KBM-7 (cell line): Measurements from ENCODE around the gene NDUFV1.
A peak's percentile ranks its signal among the peaks of the same experiment; 100 is the strongest.
"Not testable (repeated sequence)": the region's sequence is repeated elsewhere in the genome, so short reads cannot be mapped to it uniquely, and the experiment has no call there.

ENCODE experiments used
- DNase-seq: peaks from one replicate; pipeline ENCODE4 v3.0.0-alpha.2; 2015
- in situ Hi-C: fragments of 300-500 bp; cut with MboI; formaldehyde crosslinking; loops from 2 replicates; pipeline ENCODE4 v1.14.3; 2020; ENCODE audit warnings: low sequenced_read_pairs, low pct_unique_long_range_greater_than_20kb, mixed read lengths

Gene NDUFV1

GRCh38 chr11:67647471-67647870 is 40.7 kb downstream of the NDUFV1 start:
- no peak for DNase-seq
- in situ Hi-C loops, result no loop called here

- DNase-seq, result peak; percentile 31
- in situ Hi-C loops, result no loop called here
Observed at GRCh38 chr11:67648140-67648795, 41.5 kb downstream of the NDUFV1 start.

DNA sequence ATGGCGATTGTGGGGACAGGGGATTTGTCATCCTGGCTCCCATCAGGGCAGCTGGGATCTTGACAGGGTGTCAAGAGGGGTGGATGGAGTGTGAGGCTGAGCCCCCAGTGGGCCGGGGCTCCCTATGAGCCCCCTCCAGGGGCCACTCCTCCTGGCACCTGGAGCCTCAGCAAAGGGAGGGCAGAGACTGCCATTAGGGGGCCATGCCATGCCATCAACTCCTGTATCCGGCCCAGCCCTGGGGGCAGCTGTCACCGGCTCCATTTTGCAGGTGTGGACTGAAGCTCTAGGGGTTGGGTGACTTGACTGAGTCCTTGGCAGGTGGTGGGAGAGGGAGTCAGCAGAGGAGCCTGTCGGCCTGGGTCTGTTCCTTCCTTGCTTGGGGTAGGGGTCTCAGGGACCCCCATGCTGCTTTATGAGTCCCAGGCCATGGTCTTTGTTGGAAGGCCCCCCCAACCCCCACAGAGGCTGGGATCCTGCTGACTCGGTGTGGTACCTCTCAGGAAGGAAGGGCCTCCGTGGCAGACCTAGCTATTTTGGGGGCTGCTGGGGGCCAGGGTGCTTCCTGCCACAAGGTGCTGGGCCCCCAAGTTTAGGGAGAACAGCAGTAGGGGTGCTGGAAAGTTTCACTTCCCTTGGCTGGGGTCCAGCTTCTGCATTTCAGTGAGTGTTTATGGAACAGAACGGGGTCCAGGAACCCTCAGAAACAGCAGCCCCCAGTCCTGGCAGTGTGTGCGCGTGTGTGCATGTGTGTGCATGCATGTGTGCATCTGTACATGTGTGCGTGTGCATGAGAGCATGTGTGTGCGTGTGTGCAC is 42.3 kb downstream of the NDUFV1 start:
- in situ Hi-C loops, result no loop called here
- peak; percentile 49 for DNase-seq

DNA sequence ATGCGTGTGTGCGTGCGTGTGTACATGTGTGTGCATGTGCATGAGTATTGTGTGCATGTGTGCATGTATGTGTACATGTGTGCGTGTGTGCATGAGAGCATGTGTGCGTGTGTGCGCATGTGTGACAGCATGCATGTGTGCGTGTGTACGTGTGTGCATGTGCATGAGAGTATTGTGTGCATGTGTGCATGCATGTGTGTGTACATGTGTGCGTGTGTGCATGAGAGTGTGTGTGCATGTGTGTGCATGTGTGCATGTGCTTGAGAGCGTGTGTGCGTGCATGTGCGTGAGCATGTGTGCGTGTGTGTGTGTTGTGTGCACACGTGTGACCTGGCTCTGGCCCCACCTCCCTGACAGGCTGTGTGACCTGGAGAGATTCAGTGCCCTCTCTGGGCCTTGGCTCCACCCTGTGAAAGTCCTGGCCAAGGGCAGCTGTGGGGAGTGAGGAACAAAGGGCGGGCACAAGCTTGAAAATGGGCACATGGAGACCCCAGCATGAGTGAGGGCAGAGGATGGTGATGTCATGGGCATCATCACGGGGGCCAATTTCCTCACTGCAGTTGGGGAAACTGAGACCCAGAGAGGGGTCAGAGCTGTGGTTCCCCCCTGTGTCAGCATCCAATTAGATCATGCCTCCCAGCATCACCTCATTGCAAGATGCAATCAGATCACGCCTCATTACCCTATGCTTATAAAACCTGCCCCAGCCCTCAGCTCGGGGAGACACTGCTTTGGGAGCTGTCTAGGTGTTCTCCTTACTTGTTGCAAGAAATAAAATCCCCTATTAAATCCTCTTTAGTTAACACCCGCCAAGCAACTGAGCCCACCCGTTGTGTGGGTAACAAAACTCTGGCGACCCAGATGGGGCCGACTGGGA is 43.1 kb downstream of the NDUFV1 start:
- no peak for DNase-seq
- in situ Hi-C loops, result no loop called here

DNA sequence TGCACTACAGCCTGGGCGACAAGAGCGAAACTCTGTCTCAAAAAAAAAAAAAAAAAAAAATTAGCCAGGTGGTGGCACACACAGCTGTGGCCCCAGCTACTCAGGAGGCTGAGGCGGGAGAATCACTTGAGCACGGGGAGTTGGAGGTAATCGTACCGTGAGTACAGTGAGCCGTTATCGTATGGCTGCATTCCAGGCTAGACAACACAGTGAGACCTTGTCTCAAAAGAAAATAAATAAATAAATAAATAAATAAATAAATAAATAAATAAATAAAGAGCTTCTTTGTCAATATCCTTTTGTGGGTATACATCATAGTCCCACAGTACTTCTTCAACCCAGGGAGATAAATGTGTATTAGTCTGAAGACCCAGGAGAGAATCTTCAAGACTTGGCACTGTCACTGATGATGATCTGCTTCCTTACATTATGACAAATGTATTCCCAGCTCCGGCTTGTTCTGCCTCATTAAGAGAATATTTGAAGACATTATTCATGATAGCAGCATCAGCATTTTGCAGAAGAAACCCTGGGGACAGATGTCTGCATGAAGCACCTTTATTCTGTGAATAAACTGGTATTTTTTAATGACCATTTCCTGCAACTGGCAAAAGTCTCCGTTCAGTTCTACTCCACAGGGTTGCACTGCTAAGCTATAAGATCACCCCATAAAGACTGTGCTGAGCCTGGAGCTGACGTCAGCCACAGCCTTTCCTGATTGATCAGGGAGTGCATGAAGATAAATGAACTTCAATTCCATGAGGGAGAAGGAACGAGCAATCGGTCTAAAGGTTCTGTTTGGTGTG is 45.4 kb downstream of the NDUFV1 start:
- no peak for DNase-seq
- in situ Hi-C loops, result no loop called here

GRCh38 chr11:67652965-67653845 is 46.5 kb downstream of the NDUFV1 start:
- DNase-seq, result no peak
- in situ Hi-C loops, result no loop called here

DNA sequence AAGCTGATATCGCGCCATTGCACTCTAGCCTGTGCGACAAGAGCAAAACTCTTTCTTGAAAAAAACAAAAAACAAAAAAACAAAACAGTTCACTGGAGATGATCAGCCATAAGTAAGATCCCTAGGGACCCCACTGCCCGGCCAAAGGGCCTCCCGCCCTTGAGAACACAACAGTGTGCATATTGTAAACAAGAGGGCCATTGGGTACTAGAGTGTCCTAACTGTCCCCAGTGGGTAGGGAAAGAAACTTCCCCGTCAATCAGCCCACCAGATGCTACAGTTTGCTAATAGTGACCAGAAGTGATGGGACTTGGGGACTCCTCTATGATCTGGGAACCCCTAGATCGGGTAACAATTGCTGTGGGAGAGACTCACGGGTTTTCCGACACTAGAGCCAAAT is 47.5 kb downstream of the NDUFV1 start:
- in situ Hi-C loops, result no loop called here
- no peak for DNase-seq

GRCh38 chr11:67656278-67656922 is 49.7 kb downstream of the NDUFV1 start:
- peak; percentile 73 for DNase-seq
- in situ Hi-C loops, result no loop called here

- in situ Hi-C loops, result no loop called here
- no peak for DNase-seq
Observed at GRCh38 chr11:67657300-67657699, 50.6 kb downstream of the NDUFV1 start.

- DNase-seq, in situ Hi-C loops: not testable (repeated sequence)
Observed at GRCh38 chr11:67659651-67660165, 53.0 kb downstream of the NDUFV1 start.

GRCh38 chr11:67660752-67661151 is 54.0 kb downstream of the NDUFV1 start:
- in situ Hi-C loops, DNase-seq: not testable (repeated sequence)
